Measurements from ENCODE around the gene C17orf113.

- TF ChIP-seq CTCF (IDR thresholded peaks at IDR 0.05): no peak
- no peak for TF ChIP-seq POLR2A (IDR thresholded peaks at IDR 0.05)
- no peak for TF ChIP-seq POLR2AphosphoS5 (IDR thresholded peaks at IDR 0.05)
Observed at GRCh38 chr17:41996855-41997164, 53.6 kb downstream of the C17orf113 start.
